T-helper 1 cell treated with Interleukin-12 subunit alpha and Interleukin-12 subunit beta and Interleukin-4 antibody, amounts not matched to agents 30 ng/mL and 1 ng/mL, for 36 hours (primary cell): ENCODE measurements around the gene KLC3. TPM values are rescaled to one million over a fixed set of nuclear protein-coding genes. Genes with fewer than 3 reads are reported as not detected.
"Not testable (repeated sequence)": the region's sequence is repeated elsewhere in the genome, so short reads cannot be mapped to it uniquely, and the experiment has no call there.

ENCODE experiments used
- intact Hi-C: fragments of 100-400 bp; cut with micrococcal nuclease; formaldehyde crosslinking; loops from one replicate; pipeline ENCODE4 v1.15.1; 2024
- total RNA-seq: library from RNA; stranded (reverse); gene quantifications from 2 replicates; pipeline ENCODE4 v1.2.3, GENCODE V29; 2022

Gene KLC3
- not detected in 2 replicates for total RNA-seq

- intact Hi-C loops: no loop called here
Measured at GRCh38 chr19:45340232-45340898, at the start of gene KLC3. TSS of gene KLC3 (plus strand) at chr19:45340750. CDS start at chr19:45345542, 4,792 bp downstream.

DNA sequence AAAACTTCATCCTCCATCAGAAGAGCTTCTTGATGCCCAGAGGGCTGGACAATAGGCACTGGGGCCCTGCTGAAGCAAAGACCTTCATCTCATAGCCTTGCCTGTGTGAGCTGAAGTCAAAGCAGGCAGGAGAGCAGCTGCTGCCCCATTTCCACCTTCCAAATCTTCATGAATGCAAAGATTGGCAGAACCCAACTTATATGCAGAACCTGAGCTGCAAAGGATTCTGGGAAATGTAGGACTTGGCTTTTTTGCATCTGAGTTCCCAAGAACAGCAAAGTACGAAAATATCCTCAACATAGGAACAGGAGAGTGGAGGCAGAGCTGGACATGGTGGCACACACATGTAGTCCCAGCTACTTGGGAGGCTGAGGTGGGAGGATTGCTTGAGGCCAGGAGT, 48.7 kb upstream of the KLC3 start:
- intact Hi-C loops: no loop called here

DNA sequence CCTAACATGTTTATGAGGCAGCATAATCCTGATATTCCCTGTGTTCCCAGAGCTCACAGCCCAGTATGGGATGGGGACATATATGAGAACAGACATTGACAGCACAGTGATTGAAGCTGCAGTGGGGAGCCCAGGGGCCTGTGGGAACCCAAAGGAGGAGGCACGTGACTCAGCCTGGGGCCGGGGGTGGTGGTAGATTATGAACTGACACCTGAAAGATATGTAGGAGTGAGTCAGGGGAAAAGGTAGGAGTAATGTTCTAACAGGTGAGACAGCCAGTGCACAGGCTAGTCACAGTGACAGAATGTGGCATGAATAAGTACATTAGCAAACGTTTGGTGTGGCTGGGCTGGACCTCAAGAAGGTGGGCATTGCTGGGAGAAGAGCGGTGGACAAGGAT, 46.9 kb upstream of the KLC3 start:
- intact Hi-C loops: no loop called here

GRCh38 chr19:45294291-45295029, 46.1 kb upstream of the KLC3 start:
- intact Hi-C loops: no loop called here

GRCh38 chr19:45295873-45296272, 44.7 kb upstream of the KLC3 start:
- intact Hi-C loops: no loop called here

- intact Hi-C loops: no loop called here
Measured at GRCh38 chr19:45296355-45296754, 44.2 kb upstream of the KLC3 start.

- intact Hi-C loops: no loop called here
Measured at GRCh38 chr19:45297674-45298073, 42.9 kb upstream of the KLC3 start.

DNA sequence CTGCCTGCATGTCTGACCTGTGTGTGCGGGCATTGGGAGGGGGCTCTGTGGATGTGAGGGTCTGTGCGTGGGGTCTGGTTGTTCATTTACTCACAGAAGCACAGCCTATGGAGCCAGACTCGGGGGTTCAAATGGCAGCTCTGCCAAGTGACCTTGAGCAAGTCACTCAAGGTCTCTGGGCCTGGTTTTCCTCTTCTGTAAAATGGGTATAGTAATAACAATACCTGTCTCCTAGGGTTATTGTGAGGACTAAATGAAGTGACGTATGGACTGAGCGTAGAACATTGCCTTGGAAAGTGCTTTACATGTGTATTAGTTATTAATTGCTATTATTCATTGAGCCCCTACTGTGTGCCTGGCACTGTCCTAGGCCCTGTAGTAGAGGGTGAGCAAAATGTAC, 42.3 kb upstream of the KLC3 start:
- intact Hi-C loops: no loop called here

- intact Hi-C loops: no loop called here
Measured at GRCh38 chr19:45299719-45300118, 40.8 kb upstream of the KLC3 start.

DNA sequence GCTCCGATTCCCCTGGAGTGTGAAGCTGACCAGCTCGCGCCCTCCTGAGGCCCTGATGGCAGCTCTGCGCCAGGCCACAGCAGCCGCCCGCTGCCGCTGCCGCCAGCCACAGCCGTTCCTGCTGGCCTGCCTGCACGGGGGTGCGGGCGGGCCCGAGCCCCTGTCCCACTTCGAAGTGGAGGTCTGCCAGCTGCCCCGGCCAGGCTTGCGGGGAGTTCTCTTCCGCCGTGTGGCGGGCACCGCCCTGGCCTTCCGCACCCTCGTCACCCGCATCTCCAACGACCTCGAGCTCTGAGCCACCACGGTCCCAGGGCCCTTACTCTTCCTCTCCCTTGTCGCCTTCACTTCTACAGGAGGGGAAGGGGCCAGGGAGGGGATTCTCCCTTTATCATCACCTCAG, 38.1 kb upstream of the KLC3 start:
- intact Hi-C loops: no loop called here

- intact Hi-C loops: no loop called here
Measured at GRCh38 chr19:45303269-45304060, 37.1 kb upstream of the KLC3 start.

GRCh38 chr19:45304141-45304926, 36.2 kb upstream of the KLC3 start:
- intact Hi-C loops: no loop called here

GRCh38 chr19:45305007-45305406, 35.5 kb upstream of the KLC3 start:
- intact Hi-C loops: no loop called here

GRCh38 chr19:45305421-45305820, 35.1 kb upstream of the KLC3 start:
- intact Hi-C loops: no loop called here

DNA sequence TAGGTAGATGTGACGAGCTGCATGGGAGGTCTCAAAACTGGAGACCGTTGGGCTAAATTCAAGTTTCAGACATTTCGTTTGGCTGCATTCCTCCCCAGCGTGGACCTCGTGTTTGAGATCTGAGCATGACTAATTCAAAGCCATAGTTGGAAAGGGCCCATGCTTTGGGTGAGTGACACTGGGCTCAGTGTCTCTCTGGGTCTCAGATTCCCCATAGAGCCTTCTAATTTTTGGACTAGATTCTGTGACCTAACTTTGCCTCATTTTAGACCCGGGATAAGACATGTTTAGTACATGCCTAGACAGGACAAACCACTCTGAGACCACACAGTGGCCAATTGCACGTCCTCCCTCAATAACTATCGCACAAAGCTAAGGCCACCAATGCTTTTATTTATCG, 34.5 kb upstream of the KLC3 start:
- intact Hi-C loops: no loop called here

GRCh38 chr19:45306518-45307027, 34.0 kb upstream of the KLC3 start:
- intact Hi-C loops: no loop called here

- intact Hi-C loops: no loop called here
Measured at GRCh38 chr19:45307361-45307760, 33.2 kb upstream of the KLC3 start.

GRCh38 chr19:45309322-45309721, 31.2 kb upstream of the KLC3 start:
- intact Hi-C loops: not testable (repeated sequence)

GRCh38 chr19:45311621-45312020, 28.9 kb upstream of the KLC3 start:
- intact Hi-C loops: no loop called here

DNA sequence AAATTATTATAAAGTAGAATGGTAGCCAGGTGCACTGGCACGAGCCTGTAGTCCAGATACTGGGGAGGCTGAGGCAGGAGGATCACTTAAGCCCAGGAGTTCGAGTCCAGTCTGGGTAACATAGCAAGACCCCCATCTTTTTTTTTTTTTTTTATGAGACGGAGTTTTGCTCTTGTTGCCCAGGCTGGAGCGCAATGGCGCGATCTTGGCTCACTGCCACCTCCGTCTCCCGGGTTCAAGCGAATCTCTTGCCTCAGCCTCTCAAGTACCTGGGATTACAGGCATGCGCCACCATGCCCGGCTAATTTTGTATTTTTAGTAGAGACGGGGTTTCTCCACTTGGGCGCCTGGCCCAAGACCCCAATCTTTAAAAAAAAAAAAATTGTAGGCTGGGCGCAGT, 28.3 kb upstream of the KLC3 start:
- intact Hi-C loops: not testable (repeated sequence)

DNA sequence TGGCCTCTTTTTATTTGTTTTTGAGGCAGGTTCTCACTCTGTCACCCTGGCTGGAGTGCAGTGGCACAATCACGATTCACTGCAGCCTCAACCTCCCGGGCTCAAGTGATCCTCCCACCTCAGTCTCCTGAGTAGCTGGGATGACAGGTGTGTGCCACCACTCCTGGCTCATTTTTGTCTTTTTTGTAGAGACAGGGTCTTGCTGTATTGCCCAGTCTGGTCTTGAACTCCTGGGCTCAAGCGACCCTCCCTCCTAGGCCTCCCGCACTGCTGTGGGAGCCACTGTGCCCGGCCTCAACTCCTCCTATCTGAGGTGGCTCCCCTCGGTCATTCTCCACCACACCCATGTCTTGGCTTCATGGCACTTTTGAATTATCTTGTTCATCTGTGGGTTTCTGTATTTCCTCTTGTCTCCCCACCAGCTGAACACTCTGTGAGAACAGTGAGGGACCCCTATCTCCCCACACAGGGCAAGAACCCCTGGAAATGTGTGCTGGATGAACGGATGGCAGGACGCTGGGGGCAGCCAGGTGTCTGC, 25.8 kb upstream of the KLC3 start:
- intact Hi-C loops: no loop called here
